Hair follicular keratinocyte (primary cell): ENCODE measurements around the gene CUL3. TPM values are rescaled to one million over a fixed set of nuclear protein-coding genes. Genes with fewer than 3 reads are reported as not detected.

Experiments
- total RNA-seq: library from RNA; depleted of rRNA; stranded (reverse); fragments of >200 nt; gene quantifications from 2 replicates; pipeline ENCODE4 v1.2.3, GENCODE V29; 2015

Gene CUL3
- total RNA-seq: 40.5 and 41.0 TPM in 2 replicates

DNA sequence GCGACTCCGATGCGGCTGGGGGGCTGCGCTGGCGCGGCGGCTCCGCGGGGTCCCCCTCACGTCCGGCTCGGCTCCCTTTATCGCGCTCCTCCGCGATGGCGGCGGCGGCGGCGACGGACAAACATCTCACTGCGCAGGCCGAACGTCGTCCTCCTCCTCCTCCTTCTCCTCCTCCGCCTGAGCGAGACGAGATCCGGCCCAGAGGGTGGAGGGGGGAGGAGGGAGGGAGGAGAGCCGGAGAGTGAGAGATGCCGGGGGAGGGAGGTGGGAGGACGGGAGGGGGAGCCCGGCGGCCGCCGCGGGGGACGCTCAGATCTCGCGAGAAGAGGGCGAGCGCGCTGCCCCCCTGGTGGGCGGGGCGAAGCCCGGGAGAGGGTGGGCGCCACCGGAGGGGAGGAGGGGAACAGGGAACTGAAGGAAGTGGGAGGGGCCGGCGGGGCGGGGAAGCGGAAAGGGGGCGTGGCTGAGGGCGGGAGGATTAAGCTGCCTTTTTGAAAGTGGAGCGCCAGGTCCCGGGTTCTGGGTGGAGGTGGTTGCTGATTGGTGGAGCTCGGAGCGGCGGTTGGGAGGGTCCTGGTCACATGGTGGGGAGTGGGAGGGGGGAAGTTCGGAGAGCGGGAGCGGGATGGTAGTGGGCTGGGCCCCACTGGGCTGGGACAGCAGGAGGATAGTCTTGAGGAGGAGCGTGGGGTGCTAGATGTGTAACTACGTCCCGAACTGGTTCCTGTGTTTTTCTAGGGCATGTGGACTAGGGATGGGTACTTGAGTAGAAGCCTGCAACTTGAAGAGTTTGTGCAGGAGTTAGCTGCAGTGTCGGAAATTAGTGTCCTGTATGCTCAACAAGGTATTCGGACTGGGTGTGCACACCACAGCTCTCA, at the start of gene CUL3:
Gene CUL3, minus strand, starts transcription at position 153 of the 878 bp plus-strand sequence. CDS start 354 bp downstream, outside the sequence.

Other genes starting within 250 kb of the CUL3 start
- gene FAM124B, start 183.3 kb downstream of the CUL3 start, total RNA-seq: not detected in 2 replicates
- not detected in 2 replicates for gene CCDC195, start 131.0 kb upstream of the CUL3 start, total RNA-seq